GM18505 (cell line): ENCODE results near the gene ENO4.

Experiments
- ATAC-seq: cut with Tn5 transposase; IDR thresholded peaks from one replicate; pipeline ENCODE4 v1.9.1; 2021; ENCODE audit not compliant: unreplicated experiment
- POLR2A ChIP-seq: IDR thresholded peaks from 4 replicates; pipeline ENCODE4 v1.6.1; 2011; ENCODE audit warnings: borderline replicate concordance; ENCODE audit not compliant: insufficient read depth, insufficient read length; ENCODE audit errors: extremely low read depth

ENO4 gene

DNA sequence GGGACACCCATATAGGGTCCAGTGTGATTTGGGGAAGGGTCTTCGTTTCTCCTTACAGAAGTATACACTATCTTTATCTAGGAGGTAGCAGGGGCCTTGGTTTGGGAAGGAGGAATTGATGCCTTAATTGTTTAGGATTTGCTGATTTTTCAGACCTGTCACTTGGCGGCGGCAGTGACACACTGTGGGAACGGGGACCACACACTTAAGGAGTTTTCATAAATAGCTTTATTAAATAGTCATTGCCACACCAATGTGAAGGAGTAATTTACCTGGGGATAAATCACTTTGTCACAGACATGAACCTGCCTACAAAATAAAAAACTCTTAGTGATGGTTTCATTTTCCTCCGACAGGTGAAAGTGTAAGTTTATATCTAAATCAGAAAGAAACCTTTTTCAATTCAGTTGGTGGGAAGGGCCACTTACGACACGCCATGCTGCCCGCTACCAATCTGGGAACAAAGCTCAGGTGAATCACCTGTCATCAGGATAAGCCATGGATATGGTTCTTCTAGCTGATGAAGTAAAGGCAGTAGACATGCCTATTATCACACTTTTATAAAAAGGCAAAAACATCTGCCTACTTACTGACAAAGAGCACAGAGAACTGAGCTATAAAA, 12.3 kb upstream of the ENO4 start:
- TF ChIP-seq POLR2A, result no peak
- no peak for ATAC-seq

DNA sequence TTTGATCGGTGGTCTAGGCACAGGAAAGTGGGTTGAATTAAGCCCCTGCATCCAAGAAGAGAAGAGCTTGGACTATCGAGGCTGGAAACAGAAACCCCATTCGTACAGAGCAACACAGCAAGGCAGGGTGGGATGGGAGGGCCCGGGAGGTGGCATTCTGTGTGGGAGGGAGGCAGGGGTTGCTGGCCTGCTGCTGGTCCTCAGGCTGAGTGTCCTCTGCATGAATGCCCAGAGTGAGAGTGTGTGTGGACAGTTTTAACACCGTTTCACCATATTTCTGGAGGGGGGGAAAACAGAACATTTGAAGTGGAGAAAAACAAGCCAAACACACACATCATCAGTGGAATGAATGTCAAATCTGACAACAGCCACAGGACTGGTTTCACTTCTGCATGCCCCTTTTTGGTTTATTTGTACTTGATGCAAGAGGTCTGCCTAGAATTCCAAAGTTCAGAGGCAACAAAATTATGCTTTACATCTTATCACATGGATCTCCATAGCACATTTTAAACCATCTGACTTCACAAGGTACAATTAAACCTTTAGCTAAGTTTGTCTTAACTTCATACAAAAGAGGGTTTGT, 11.1 kb upstream of the ENO4 start:
- TF ChIP-seq POLR2A, result no peak
- peak; percentile 89 for ATAC-seq

DNA sequence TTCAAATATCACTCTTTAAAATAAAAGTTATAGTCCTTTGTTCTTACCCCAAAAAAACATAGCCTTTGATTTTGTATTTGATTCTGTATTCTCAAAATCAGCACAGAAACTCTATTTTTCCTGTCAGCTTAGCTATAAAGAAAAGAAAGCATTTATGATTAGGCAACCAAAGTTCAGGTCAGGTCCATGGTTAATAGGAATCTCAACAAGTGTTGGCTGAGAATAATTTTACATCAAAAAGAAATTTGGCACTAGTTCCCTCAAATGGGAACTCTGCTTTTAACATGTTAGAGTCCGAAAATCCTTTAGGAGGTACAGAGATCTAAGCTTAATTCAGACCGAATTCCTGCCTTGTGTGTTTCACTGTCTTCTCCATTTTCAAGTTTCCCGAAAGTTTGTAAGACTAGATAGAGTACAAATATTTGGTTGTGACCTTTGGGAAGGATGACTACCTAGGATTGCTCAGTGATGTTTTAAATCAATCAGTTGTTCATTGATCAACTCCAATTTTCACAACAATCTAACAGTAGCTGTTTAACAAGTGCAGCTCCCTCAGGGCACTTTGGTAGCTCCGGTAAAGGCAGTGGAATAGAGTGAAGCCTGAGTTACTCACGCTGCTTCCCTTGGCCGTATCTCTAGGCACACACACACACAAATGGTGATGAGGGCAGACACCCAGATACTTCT, 8.8 kb upstream of the ENO4 start:
- no peak for ATAC-seq
- TF ChIP-seq POLR2A, result no peak

DNA sequence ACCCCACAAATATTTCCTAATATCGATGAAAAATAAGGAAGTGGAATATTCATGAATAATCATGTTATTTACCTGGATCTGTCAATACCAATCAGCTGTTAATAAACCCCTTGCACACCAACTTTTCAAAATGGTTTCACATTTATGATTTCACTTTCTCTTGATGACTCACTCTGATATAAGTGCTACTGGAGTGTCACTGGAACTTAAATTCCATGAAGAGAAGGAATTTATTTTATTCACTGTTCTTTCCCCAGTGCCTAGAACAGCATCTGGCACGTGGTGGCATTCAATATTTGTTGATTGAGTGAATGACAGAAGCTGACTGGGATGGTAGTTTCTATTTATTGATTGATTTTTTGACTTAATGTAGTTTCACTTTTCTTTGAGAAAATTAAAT, 3.5 kb upstream of the ENO4 start:
- no peak for ATAC-seq
- TF ChIP-seq POLR2A, result no peak

DNA sequence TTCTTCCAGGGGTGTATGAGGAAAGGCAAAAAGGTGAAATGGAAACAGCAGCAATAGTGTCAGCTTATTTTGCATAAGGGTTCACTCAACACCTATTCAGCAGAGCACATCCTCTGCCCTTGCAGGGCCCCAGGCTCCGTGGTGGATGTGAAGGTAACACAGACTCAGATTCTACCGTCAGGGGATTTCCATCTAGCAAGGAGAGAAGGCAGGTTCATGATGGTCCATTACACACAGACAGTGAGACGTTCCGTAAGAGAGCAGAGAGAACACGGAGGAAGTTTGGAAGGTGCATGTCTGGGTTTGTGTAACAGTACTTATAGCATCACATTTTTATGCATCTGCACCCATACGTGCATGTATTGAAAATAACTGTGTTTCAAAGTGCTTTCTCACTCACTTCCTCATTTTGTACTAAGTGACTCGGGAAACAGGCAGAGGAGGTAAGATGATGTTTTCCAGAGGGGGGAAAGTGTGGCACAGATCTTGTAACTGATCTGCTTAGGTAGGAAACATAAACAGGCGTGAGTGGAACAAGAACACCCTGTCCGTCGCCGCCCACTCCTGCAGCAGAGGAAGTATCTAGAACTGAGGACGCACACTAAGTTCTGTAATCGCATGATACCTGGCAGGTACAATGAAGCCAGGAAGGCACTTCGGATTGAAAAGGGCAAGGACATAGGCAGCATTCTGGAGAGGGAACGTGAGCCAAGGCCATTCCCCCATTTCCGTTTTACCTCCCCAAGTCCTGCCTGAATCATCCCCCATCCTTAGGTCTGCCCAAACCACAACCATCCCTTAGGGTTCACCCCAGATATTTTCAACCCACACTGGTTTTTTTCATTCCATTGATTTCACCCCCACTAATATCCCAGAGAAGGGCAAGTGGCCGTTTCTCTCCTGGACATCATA, 1.0 kb upstream of the ENO4 start:
- ATAC-seq, result peak; percentile 73

DNA sequence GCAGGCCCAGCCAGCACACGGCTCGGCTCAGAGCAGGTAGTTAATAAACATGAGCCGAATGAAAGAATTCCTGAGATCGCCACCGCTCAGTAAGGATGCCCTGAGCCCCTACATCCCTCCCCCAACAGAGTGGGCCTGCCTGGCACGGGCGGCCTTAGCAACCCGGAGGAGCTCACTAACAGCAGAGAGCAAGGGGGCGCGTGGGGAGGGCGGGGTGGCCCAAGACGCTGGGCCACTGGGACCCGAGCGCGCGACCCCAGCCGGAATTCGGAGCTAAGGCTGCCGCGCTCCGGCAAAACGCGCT, 403 bp upstream of the ENO4 start:
- no peak for TF ChIP-seq POLR2A
- ATAC-seq, result no peak

More for the DNA sequence above, 1.0 kb upstream of the ENO4 start:
- peak; percentile 31 for TF ChIP-seq POLR2A

DNA sequence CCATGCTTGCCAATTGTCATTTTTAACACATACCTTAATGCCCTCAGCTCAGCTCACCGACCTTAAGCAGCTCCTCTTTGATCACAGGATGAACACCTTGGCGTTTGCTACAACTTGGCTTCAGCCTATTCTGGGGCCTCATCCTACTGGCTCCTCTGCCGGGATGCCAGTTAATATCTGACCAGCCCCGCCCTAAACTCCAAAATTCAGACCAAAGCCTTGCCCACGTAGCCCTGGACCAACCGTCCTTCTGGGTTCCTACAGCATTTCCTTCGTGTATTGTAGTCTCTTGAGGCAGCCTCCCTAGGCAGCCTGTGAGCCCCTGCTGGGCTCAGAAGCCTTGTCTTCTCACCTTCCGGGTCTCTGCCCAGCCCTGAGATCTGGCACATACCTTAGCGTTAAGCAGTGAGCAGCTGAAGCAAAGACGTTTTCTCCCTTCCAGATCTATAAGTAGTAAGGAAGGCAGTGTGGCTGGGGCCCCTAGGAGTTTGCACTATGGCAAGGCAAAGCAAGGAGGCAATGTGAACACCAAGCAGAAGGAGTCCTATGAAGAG, 836 bp downstream of the ENO4 start:
- TF ChIP-seq POLR2A, result no peak
- ATAC-seq, result no peak

DNA sequence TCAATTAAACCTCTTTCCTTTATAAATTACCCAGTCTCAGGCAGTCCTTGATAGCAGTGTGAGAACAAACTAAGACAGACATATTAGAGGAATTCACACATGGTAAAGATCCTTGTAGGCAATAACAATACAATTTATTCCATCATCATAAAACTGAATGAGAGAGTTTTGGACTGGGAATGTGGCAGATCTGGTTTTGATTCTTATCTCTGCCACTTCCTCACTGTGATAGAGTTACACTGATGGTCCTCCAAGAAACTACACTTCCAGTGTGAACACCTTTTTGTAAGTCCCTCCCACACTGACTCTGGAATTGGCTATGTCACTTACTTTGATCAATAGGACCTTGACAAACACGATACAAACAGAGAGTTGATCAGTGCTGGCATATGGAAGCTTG, 2.9 kb downstream of the ENO4 start:
- no peak for ATAC-seq
- TF ChIP-seq POLR2A, result no peak

DNA sequence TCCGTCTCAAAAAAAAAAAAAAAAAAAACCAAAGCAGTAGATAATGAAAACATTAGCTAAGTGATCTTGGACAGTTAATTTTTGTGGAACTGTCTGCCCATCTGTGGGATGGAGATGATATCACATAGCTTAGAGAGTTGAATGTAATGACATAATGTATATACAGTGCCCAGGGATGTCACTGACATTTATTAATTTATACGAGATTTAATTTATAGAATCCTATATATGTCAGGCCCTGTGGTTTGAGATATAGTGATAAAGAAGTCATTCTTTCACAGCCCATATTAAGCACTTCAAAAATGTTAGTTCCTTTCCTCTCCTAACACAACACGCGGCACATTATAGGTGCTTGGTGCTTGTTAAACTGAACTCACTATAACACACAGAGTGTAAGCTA, 4.0 kb downstream of the ENO4 start:
- no peak for TF ChIP-seq POLR2A
- ATAC-seq, result no peak

DNA sequence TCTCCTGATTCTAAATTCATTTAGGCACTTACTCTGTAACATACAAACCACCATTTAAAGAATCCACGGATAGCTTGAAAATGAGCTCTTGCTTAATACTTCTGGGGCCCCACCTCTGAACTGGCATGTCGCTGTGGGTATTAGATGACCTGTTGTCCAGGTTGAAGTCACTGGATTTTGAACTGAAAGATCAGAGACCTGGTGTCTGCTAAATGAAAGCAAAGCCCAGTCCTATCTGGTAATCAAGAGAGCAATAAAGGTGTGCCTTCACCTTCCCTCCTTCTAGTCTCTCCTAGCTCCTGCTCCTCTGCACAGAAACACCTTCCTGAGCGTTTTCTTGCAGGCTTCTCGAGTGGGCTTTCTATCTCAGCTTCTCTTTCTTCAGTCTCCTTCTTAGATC, 4.4 kb downstream of the ENO4 start:
- ATAC-seq, result no peak
- no peak for TF ChIP-seq POLR2A

DNA sequence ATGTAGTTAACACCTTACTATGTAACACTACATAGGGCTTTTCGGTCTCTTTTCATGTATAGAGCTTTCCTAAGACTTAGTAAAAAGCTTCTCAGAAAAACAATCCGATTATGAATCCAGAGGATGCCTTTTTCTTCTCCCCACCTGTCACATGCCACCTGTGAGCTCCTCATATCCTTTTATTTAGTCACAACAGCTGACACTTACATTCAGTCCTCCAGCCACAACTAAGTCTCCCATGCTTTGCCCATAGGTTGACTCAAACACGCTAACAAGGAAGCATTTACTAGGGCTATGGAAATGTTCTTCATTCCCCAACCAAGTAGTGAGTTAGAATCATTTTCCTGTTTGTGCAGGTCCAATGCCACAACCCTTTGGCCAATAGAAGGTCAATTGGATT, 7.9 kb downstream of the ENO4 start:
- no peak for ATAC-seq

DNA sequence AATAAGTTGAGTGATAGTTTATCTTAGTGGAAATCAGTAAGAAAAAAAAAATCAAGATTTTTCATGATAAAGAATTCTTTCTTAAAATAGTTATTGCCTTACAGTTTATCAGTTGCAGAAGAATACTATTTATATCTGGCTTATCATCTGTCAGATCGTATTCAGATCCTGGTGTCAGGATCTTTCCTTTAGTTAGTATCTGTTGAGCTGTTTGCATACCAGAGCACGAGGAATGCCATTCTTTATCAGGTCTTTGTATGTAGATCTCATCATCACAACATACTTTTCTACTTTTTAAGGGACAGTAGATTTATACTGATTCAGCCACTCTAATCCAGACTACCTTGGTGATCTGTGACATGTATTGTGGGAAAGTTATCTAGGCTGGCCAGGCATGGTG, 12.5 kb downstream of the ENO4 start:
- no peak for TF ChIP-seq POLR2A
- ATAC-seq, result no peak

More for the DNA sequence above, 7.9 kb downstream of the ENO4 start:
- no peak for TF ChIP-seq POLR2A

DNA sequence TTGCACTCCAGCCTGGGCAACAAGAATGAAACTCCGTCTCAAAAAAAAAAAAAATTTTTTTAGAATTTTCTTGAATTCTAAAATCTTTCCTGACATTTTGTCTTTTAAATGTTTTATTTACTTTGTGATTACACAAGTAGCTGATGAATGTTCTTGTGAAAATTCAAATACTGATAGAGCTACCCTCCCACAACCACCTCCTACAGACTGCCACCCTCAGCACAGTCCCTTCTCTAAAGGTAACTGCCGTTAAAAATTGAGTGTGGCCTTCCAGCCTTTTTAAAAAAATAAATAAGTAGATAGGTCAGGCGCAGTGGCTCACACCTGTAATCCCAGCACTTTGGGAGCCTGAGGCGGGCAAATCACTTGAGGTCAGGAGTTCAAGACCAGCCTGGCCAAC, 15.1 kb downstream of the ENO4 start:
- no peak for TF ChIP-seq POLR2A
- ATAC-seq, result no peak
